ENCODE measurements around the gene FGD6.

FGD6 gene

DNA sequence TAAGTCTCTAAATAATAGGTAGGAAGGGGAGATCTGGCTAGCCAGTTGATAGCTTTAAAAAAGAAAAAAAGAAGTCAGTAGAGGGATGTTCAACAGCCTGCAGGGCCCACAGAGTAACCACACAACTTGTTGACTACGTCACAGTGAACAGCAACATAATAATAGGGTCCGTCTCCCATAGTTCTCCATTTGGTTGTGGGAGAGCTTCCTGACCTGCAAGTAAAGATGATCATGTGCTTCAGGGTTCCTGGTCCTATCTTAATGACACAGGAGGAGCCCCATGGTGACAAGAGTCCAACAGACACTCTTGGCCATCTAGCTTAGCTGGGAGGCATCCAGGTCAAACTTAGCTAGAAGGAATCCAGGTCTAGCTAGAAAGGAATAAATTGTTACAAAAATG lies 36.2 kb downstream of the FGD6 start:
- TF ChIP-seq GATA2 (IDR thresholded peaks at IDR 0.05; ENCODE audit: low read depth, low read length) (no peak), GATA3 (IDR thresholded peaks at IDR 0.05; ENCODE audit: low read depth, low read length) (no peak)

- TF ChIP-seq GATA2 (IDR thresholded peaks at IDR 0.05; ENCODE audit: low read depth, low read length) (no peak), GATA3 (IDR thresholded peaks at IDR 0.05; ENCODE audit: low read depth, low read length) (no peak)
Observed at GRCh38 chr12:95179011-95179410, 38.3 kb downstream of the FGD6 start.

DNA sequence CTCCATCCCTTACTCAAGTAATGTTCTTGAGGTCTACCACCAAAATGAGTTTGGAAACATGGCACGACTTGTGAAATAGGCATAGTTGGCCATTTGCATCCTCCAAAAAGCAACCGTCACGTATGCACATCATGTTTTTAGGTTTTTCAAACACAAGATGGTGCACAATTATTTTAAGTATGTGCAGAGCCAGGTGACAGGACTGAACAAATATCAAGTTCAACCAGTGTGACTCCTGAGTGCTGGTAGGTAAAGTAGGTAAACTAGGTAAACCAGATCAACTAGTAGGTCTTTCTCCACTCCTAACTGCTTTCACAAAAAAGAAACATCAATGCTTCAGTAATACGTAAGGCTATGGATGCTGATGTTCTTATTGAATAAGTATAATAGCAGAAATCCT lies 39.1 kb downstream of the FGD6 start:
- TF ChIP-seq GATA2 (IDR thresholded peaks at IDR 0.05; ENCODE audit: low read depth, low read length) (no peak), GATA3 (IDR thresholded peaks at IDR 0.05; ENCODE audit: low read depth, low read length) (no peak)

- TF ChIP-seq GATA2 (IDR thresholded peaks at IDR 0.05; ENCODE audit: low read depth, low read length) (no peak), GATA3 (IDR thresholded peaks at IDR 0.05; ENCODE audit: low read depth, low read length) (no peak)
Observed at GRCh38 chr12:95177201-95177768, 40.0 kb downstream of the FGD6 start.

DNA sequence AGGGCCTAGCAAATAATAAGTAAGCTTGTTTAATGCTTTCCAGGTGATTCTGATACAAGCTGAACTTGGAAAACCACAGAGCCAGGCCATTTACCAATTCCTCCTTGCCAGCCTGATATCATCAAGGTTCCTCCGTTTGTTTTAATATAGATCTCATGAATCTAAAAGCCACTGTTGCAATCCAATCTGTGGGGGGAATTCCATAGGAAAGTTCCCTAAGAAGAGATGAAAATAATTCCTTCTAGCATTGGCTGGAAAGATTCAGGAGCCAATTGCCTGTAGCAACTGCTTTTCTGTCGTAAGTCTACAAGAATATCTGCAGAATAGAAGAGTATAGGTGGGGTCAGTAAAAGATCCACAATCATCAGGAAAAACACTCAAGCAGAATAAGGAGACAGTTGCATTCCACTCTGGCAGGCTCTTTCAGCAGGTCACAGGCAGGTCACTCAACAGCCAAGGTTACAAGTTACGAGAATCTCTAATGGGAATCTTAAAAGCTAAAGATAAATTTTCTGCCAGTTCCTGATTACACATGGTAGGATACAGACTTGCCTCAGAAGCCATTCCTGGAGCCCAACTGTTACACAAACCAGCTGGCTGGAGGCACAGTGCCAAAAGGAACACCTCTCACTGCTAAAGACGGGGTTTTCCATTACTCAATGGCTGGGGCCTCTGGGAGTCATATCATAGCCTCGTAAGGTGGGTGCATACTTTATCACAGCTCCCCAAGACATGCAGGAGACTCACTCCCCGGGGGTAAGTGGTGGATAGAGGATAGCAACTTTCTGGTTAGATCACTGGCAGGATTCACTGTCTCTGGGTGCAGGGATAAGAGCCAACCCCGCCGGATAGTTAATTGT lies 43.6 kb downstream of the FGD6 start:
- TF ChIP-seq GATA3 (IDR thresholded peaks at IDR 0.05; ENCODE audit: low read depth, low read length) (no peak), GATA2 (IDR thresholded peaks at IDR 0.05; ENCODE audit: low read depth, low read length) (0 out of 2 replicates have a peak, but pooled peaks have one; percentile 4)

- TF ChIP-seq GATA3 (IDR thresholded peaks at IDR 0.05; ENCODE audit: low read depth, low read length) (no peak), GATA2 (IDR thresholded peaks at IDR 0.05; ENCODE audit: low read depth, low read length) (no peak)
Observed at GRCh38 chr12:95169368-95169767, 47.9 kb downstream of the FGD6 start.

DNA sequence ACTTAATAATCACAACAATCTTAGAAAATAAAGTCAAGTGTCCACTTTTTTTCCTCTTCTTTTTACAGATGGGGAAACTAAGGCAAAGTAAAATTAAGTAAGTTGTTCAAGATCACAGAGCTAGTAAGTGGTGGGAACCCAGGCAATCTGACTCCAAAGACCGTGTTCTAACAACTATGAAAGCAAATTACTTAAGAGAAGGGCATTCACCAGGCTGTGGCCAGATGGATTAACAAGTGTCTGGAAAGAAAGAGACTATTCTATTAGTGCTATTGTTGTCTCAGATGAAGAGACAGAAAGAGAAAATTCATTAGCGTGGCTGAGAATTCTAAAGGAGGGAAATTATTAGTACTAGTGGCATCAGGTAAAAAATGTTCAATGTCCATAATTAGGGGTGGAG lies 48.5 kb downstream of the FGD6 start:
- TF ChIP-seq GATA3 (IDR thresholded peaks at IDR 0.05; ENCODE audit: low read depth, low read length) (no peak), GATA2 (IDR thresholded peaks at IDR 0.05; ENCODE audit: low read depth, low read length) (no peak)

GRCh38 chr12:95164656-95165055 lies 52.6 kb downstream of the FGD6 start:
- no peak for TF ChIP-seq GATA3 (IDR thresholded peaks at IDR 0.05; ENCODE audit: low read depth, low read length)
- TF ChIP-seq GATA2 (IDR thresholded peaks at IDR 0.05; ENCODE audit: low read depth, low read length): no peak

DNA sequence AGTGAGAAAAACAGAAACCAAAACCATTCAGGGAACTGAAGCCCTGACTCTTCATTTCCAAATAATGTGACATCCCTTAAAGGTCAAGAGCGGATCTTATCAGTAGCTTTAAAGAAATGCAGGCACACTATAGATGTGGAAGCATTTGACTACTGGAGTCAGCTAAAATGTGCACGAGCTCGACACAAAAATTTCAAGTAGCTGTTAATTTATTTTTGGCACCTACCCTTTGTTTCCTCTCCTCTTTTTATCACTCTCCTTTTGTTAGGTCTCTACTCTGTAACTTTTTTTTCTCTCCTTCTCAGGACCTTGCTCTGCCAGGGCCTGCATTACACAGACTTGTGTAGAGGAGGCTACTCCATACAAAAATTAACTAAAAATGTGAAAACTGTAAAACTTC lies 58.3 kb downstream of the FGD6 start:
- no peak for TF ChIP-seq GATA3 (IDR thresholded peaks at IDR 0.05; ENCODE audit: low read depth, low read length)
- TF ChIP-seq GATA2 (IDR thresholded peaks at IDR 0.05; ENCODE audit: low read depth, low read length): no peak

DNA sequence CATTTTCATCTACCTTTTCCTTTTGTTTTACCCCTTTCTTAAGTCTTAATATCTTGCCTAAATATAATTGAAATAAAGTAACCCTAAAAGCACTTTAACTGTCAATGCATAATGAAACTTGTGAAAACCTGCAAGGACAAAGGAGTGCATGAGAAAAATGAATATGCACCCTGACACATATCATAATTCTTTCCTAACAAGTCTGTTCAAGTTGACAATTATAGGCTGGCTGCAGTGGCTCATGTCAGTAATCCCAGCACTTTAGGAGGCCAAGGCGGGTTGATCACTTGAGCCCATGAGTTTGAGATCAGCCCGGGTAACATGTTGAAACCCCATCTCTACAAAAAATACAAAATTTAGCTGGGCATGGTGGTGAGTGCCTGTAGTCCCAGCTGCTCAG lies 65.4 kb downstream of the FGD6 start:
- TF ChIP-seq GATA2 (IDR thresholded peaks at IDR 0.05; ENCODE audit: low read depth, low read length): no peak
- TF ChIP-seq GATA3 (IDR thresholded peaks at IDR 0.05; ENCODE audit: low read depth, low read length): no peak

DNA sequence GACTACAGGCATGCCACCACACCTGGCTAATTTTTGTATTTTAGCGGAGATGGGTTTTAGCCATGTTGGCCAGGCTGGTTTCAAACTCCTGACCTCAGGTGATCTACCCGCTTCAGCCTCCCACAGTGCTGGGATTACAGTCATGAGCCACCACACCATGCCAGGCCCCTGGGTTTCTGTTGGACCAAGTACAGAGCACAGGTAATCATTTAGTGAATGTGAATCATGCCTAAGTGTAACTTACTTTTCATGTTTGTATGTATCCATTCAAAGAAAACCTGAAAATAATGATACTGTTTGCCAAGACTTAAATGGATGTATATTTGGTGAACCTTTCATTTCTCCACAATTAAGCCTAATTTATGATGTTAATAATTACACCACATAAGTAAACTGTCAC lies 65.9 kb downstream of the FGD6 start:
- no peak for TF ChIP-seq GATA2 (IDR thresholded peaks at IDR 0.05; ENCODE audit: low read depth, low read length)

DNA sequence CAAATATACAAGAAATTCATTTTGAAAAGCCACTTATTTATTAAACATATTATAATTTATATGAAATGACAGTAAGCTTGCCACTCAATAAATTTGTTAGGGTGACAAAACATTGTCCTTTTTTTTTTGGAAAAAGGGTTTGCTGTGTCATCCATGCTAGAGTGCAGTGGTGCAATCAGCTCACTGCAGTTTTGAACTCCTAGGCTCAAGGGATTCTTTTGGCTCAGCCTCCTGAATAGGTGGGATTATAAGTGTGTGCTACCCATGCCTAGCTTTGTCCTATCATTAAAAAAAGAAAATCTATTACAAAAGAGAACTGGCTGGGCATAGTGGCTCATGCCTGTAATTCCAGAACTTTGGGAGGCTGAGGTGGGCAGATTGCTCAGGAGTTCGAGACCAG lies 66.8 kb downstream of the FGD6 start:
- no peak for TF ChIP-seq GATA3 (IDR thresholded peaks at IDR 0.05; ENCODE audit: low read depth, low read length)

DNA sequence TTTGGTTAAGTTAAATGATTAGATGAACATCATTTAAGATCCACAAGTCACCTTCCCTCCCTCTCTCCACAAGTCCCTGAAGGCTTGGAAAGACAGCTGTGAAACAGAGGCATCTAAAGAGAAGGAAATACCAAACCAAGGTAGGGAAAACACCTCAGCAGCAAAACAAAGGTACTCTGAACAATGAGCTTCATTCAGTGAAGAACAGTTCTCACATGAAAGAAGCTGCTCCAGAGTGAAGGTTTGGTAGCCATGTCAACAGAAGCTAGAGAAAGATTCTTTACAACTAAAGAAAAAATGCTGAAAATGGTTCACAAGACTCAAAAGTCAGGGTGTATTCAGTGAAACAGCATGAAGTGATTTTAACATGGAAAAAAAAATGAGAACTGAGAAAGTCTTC lies 69.4 kb downstream of the FGD6 start:
- TF ChIP-seq GATA2 (IDR thresholded peaks at IDR 0.05; ENCODE audit: low read depth, low read length) (no peak), GATA3 (IDR thresholded peaks at IDR 0.05; ENCODE audit: low read depth, low read length) (no peak)

DNA sequence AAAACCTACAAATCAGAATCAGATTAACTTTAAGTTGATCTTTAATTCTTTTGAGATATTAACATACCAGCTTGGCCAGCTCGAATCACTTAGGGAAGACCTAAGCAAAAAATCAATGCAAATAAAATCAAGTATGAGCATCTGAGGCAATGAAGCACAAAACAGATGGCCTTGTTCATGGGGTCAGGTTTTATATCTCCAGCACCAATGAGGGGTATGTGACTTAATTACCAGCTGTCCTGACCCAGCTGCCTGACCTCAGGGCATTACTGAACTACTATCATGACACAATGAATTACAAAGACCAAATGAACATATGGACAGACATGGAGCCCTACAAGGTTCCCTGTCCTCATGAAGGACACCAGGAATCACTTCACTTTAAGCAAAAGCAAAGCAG lies 70.5 kb downstream of the FGD6 start:
- TF ChIP-seq GATA3 (IDR thresholded peaks at IDR 0.05; ENCODE audit: low read depth, low read length) (peak; percentile 58), GATA2 (IDR thresholded peaks at IDR 0.05; ENCODE audit: low read depth, low read length) (peak; percentile 84)

GRCh38 chr12:95143621-95144205 lies 73.6 kb downstream of the FGD6 start:
- TF ChIP-seq GATA3 (IDR thresholded peaks at IDR 0.05; ENCODE audit: low read depth, low read length) (no peak), GATA2 (IDR thresholded peaks at IDR 0.05; ENCODE audit: low read depth, low read length) (no peak)

All from SH-SY5Y (cell line).